ENCODE measurements around the gene KIAA1755. TPM values are rescaled to one million over a fixed set of nuclear protein-coding genes. Genes with fewer than 3 reads are reported as not detected.

Gene KIAA1755
- total RNA-seq, 2 donors from 2014 or later, result 0.78 to 0.99 TPM

DNA sequence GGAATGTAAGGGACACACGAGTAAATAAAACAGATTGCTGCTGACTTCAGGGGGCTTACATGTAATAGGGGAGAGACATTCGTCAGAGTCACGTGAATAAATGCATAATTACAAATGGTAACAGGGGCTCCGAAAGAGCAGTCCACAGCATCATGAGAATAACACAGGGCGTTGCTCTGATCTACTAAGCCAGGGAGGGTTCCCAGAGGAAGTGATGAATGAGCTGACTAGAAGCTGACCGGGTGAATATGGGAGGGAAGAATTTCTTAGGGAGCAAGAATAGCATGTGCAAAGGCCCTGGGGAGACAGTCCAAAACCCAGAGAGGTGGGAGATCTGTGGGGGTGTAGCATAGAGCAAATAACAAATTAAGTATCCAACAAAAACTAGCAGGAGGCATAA is 45.8 kb upstream of the KIAA1755 start:
- Histone ChIP-seq H3K27ac (no peak overlapping the region), H3K36me3 (replicated peaks in 1 of 2; ENCODE audit: insufficient read depth in 1 of 2, low read depth in 2 of 2) (no peaks in the 10 kb centered on the region), H3K4me3 (no peak overlapping the region), H3K4me1 (no peaks in the 10 kb centered on the region), H3K9me3 (no peaks in the 10 kb centered on the region), H3K27me3 (peaks cover 0 to 3% of the 10 kb centered on the region in 2 donors)
- no peak for TF ChIP-seq POLR2A (IDR thresholded peaks at IDR 0.05)
- TF ChIP-seq, protein P1, sequence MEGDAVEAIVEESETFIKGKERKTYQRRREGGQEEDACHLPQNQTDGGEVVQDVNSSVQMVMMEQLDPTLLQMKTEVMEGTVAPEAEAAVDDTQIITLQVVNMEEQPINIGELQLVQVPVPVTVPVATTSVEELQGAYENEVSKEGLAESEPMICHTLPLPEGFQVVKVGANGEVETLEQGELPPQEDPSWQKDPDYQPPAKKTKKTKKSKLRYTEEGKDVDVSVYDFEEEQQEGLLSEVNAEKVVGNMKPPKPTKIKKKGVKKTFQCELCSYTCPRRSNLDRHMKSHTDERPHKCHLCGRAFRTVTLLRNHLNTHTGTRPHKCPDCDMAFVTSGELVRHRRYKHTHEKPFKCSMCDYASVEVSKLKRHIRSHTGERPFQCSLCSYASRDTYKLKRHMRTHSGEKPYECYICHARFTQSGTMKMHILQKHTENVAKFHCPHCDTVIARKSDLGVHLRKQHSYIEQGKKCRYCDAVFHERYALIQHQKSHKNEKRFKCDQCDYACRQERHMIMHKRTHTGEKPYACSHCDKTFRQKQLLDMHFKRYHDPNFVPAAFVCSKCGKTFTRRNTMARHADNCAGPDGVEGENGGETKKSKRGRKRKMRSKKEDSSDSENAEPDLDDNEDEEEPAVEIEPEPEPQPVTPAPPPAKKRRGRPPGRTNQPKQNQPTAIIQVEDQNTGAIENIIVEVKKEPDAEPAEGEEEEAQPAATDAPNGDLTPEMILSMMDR (IDR thresholded peaks at IDR 0.05), result no peak
- intact Hi-C loops (cut with DNase I), result no loop called here
- WGBS, 2 donors, result 62 to 65% methylated on average over 6 of the region's 6 CpGs
- no peak for ATAC-seq
- no peak for DNase-seq

DNA sequence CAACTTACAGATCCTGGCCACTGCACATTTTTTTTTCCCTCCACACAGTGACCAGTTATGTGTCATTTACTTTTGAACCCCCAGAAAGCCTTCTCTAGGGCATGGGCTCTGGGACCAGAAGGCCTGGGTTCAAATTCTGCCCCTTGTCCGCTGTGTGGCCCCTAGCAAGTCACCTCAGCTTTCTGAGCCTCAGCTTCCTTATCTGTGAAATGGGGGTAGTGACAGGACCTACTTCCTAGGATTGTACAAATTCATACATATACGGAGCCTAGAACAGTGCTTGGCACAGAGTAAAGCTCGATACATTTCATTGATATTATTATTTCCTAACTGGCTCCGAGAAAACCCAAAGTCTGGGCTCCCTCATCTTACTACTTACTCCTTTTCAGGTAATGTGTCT is 45.0 kb upstream of the KIAA1755 start:
- intact Hi-C loops (cut with DNase I), result no loop called here
- ATAC-seq (no peak), DNase-seq (no peak)
- H3K27ac ChIP-seq, result no peak overlapping the region
- WGBS, 2 donors, result 67 to 71% methylated on average over 4 of the region's 4 CpGs
- H3K4me3 ChIP-seq, result no peak overlapping the region
- H3K27me3 ChIP-seq, result peaks cover 0 to 3% of the 10 kb centered on the region in 2 donors
- H3K9me3 ChIP-seq, result no peaks in the 10 kb centered on the region
- H3K4me1 ChIP-seq, result no peaks in the 10 kb centered on the region
- no peak for TF ChIP-seq POLR2A (IDR thresholded peaks at IDR 0.05)
- TF ChIP-seq, protein P1 (IDR thresholded peaks at IDR 0.05), result no peak
- H3K36me3 ChIP-seq (replicated peaks in 1 of 2; ENCODE audit: insufficient read depth in 1 of 2, low read depth in 2 of 2), result no peaks in the 10 kb centered on the region

DNA sequence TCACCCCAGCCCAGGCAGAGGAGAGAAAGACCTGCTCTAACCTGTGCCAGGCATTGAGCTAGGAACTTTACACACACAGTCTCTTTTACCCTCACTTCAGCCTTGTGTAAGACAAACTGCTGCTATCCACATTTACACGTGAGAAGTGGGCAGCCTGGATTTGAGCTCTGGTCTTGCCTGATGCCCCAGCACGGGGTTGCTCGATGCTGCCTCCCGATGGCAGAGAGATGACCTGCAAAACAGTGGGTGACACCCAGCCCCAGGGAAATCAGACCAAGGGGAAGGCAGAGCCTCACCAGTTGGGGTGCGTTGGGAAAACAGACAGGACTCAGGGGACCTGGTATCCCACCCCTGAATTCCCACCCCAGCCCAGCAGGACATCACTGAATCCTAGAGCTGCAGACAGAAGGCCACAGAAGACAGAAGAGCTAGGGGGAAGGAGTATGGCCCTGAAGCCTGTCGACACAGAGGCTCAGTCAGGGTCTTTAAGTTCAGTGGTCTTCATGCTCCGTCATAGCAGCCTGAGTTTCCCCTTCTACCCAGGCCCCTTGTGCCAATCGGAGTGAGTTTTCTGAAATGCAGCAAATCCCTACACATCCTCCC is 44.4 kb upstream of the KIAA1755 start:
- Histone ChIP-seq H3K9me3 (no peaks in the 10 kb centered on the region), H3K4me3 (no peak overlapping the region), H3K4me1 (peaks cover 2% of the 10 kb centered on the region), H3K27ac (no peak overlapping the region), H3K36me3 (replicated peaks in 1 of 2; ENCODE audit: insufficient read depth in 1 of 2, low read depth in 2 of 2) (no peaks in the 10 kb centered on the region), H3K27me3 (peaks cover 0 to 3% of the 10 kb centered on the region in 2 donors)
- DNase-seq (peak in 1 of 4 donors; percentile 14), ATAC-seq (no peak)
- intact Hi-C loops (cut with DNase I), result no loop called here
- WGBS, 2 donors, result 35 to 71% methylated on average over 4 to 8 of the region's 8 CpGs
- TF ChIP-seq POLR2A (IDR thresholded peaks at IDR 0.05), result no peak
- TF ChIP-seq, protein P1 (IDR thresholded peaks at IDR 0.05), result no peak

DNA sequence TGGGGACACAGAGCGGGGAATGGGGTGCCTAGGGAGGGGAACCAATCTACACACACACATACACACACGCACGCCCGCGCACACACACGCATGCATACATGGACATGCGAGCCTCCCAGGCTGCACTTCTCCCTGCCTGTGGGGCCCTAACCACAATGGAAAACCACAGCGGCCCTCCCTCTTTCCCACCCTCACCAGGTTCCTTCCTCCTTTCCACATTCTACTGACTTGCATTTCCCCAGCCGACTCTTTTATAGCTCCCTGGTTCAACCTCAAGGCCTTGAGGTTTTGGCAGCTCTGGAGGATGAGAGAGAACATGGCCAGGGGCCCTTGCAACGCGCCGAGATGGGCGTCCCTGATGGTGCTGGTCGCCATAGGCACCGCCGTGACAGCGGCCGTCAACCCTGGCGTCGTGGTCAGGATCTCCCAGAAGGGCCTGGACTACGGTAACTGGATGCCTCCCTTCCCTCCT is 43.4 kb upstream of the KIAA1755 start, which contains the start of gene BPI:
Gene BPI (plus strand): TSS at position 249 of the 472 bp plus-strand sequence. CDS start 68 bp downstream, at position 317.
- Histone ChIP-seq H3K36me3 (replicated peaks in 1 of 2; ENCODE audit: insufficient read depth in 1 of 2, low read depth in 2 of 2) (no peaks in the 10 kb centered on the region), H3K27ac (no peak within 1 kb of the TSS), H3K27me3 (peaks cover 0 to 3% of the 10 kb centered on the region in 2 donors), H3K9me3 (no peaks in the 10 kb centered on the region), H3K4me3 (no peak within 1 kb of the TSS), H3K4me1 (peaks cover 4% of the 10 kb centered on the region)
- DNase-seq, result peak in 1 of 4 donors; percentile 62
- TF ChIP-seq POLR2A (IDR thresholded peaks at IDR 0.05), result no peak
- TF ChIP-seq, protein P1 (IDR thresholded peaks at IDR 0.05), result no peak
- WGBS, 2 donors, result 63 to 70% methylated on average over 21 of the region's 21 CpGs
- intact Hi-C loops (cut with DNase I), result no loop called here
- ATAC-seq, result no peak

DNA sequence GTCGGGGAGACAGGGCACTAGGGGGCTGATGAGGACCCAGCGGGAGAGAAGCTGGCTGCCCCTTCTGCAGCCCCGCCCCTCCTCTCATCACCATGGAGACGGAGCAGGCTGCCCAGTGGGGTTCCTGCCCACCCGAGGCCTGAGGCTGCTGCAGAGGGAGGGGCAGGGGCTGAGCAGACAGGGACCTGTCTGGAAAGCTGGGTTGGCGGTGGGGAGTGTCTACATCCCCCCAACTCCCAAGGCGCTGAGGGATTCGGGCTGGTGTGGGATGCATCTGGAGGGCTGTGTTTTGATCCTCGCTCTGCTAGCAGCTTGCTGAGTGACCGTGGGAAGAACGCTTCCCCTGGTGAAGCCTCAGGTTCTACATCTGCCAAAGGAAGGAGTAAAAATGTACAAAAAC is 42.3 kb upstream of the KIAA1755 start:
- Histone ChIP-seq H3K27ac (no peak overlapping the region), H3K27me3 (peaks cover 0 to 3% of the 10 kb centered on the region in 2 donors), H3K36me3 (replicated peaks in 1 of 2; ENCODE audit: insufficient read depth in 1 of 2, low read depth in 2 of 2) (no peaks in the 10 kb centered on the region), H3K9me3 (no peaks in the 10 kb centered on the region), H3K4me1 (peaks cover 4% of the 10 kb centered on the region), H3K4me3 (no peak overlapping the region)
- DNase-seq, result no peak
- 18 to 32% methylated on average over 7 to 11 of the region's 11 CpGs for WGBS, 2 donors
- TF ChIP-seq, protein P1 (IDR thresholded peaks at IDR 0.05), result no peak
- no peak for TF ChIP-seq POLR2A (IDR thresholded peaks at IDR 0.05)
- intact Hi-C loops (cut with DNase I), result no loop called here
- ATAC-seq, result no peak

All from body of pancreas (tissue), 4 donors.